Fibroblast of lung (primary cell): ENCODE results near the gene PCMT1. TPM values are rescaled to one million over a fixed set of nuclear protein-coding genes. Genes with fewer than 3 reads are reported as not detected.

Source experiments
- DNase-seq, 2 donors: peaks; one replicate each; pipeline versions ENCODE4 v3.0.0 to v3.0.0-alpha.2; 2010; ENCODE audit warnings: low read depth in 2 of 2
- H2AFZ ChIP-seq: 2 replicates; pipeline ENCODE4 v1.5.1; 2012; ENCODE audit warnings: low read length, control low read depth, inconsistent platforms
- H3K27ac ChIP-seq: 2 replicates; pipeline ENCODE4 v1.5.1; 2011; ENCODE audit warnings: low read length, control low read depth; ENCODE audit not compliant: insufficient read depth
- H3K27me3 ChIP-seq: 2 replicates; pipeline ENCODE4 v1.5.1; 2011; ENCODE audit warnings: mild to moderate bottlenecking, low read length; ENCODE audit not compliant: control insufficient read depth, insufficient read depth
- H3K36me3 ChIP-seq: 2 replicates; pipeline ENCODE4 v1.5.1; 2011; ENCODE audit warnings: low read length; ENCODE audit not compliant: control insufficient read depth, insufficient read depth
- H3K4me1 ChIP-seq: 2 replicates; pipeline ENCODE4 v1.5.1; 2011; ENCODE audit warnings: low read length; ENCODE audit not compliant: control insufficient read depth, insufficient read depth; ENCODE audit errors: extremely low read depth
- H3K4me2 ChIP-seq: 2 replicates; pipeline ENCODE4 v1.5.1; 2011; ENCODE audit warnings: low read length, control low read depth; ENCODE audit not compliant: insufficient read depth; ENCODE audit errors: extremely low read depth
- H3K4me3 ChIP-seq, 4 experiments: fragments of 200-600 bp in 1 of 4; sonication (generic) in 1 of 4; replicated peaks in 1 of 4; 2 replicates each; pipeline ENCODE4 v1.5.1; 2011 to 2016; ENCODE audit warnings: low read length in 4 of 4, low read depth in 3 of 4, mild to moderate bottlenecking in 3 of 4, control low read depth in 2 of 4, inconsistent platforms in 1 of 4, mixed read lengths in 1 of 4; ENCODE audit not compliant: insufficient read depth in 1 of 4; ENCODE audit errors: control extremely low read depth in 1 of 4
- H3K79me2 ChIP-seq: 2 replicates; pipeline ENCODE4 v1.5.1; 2012; ENCODE audit warnings: mild to moderate bottlenecking, low read length, inconsistent platforms; ENCODE audit not compliant: control insufficient read depth, insufficient read depth
- H3K9ac ChIP-seq: 2 replicates; pipeline ENCODE4 v1.5.1; 2011; ENCODE audit warnings: mild to moderate bottlenecking, low read length, control low read depth; ENCODE audit not compliant: insufficient read depth
- H3K9me3 ChIP-seq: 2 replicates; pipeline ENCODE4 v1.5.1; 2012; ENCODE audit warnings: low read depth, low read length; ENCODE audit not compliant: control insufficient read depth, insufficient read depth
- H4K20me1 ChIP-seq: 2 replicates; pipeline ENCODE4 v1.5.1; 2011; ENCODE audit warnings: low read length; ENCODE audit not compliant: control insufficient read depth, insufficient read depth; ENCODE audit errors: extremely low read depth
- EZH2 ChIP-seq: IDR thresholded peaks from 2 replicates; pipeline ENCODE4 v1.5.1; 2012; ENCODE audit warnings: low read length, control low read depth, mild to moderate bottlenecking; ENCODE audit errors: missing control alignments
- polyA plus RNA-seq, 2 donors: library from polyadenylated mRNA; depleted of rRNA in 1 of 2; stranded (reverse) in 1 of 2; unstranded in 1 of 2; fragments of >200 nt; gene quantifications; 2 replicates each; pipeline ENCODE4 v1.2.1, GENCODE V29; 2011 to 2012; ENCODE audit warnings: missing spikeins in 1 of 2
- total RNA-seq: library from RNA; depleted of rRNA; stranded (reverse); fragments of >200 nt; gene quantifications from 2 replicates; pipeline ENCODE4 v1.2.1, GENCODE V29; 2014
- TF ChIP-seq, protein P1 (sequence below), 2 donors: IDR thresholded peaks in 1 of 2; conservative IDR thresholded peaks in 1 of 2; 1 replicate in 1 of 2; 2 replicates in 1 of 2; pipeline ENCODE4 v1.5.1; 2011 to 2012; ENCODE audit warnings: low read length in 2 of 2, control low read depth in 1 of 2, inconsistent platforms in 1 of 2, low read depth in 1 of 2, mild to moderate bottlenecking in 1 of 2

The PCMT1 gene
- total and polyA plus RNA-seq, 2 donors (not counting 1 experiment from before 2014, with no cell fraction given) = 81.3 to 172 TPM

DNA sequence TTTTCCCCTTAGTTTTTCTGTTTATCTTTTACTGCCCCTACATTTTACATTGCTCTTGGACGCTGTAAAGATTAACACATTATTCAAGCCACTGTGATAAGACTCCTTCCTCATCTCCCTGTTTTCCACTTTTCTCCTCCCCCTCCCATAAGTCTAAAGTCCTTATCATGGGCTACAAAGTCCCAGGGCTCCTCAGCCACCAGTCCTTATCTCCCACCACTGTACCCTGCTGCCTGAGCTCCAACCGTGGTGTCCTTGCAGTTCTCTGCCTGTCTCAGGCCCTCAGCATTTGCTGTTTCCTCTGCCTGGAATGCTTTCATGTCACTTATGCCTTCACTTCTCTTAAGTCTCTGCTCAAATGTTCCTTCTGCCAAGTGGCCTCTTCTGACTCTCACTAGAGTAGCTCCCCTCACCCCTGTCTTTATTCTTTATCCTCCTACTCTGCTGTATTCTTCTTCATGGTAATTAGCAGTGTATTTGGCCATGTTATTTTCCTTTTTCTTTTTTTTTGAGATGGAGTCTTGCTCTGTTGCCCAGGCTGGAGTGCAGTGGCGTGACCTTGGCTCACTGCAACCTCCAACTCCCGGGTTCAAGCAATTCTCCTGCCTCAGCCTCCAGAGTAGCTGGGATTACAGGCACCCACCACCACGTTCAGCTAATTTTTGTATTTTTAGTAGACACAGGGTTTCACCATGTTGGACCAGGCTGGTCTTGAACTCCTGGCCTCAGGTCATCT lies 20.9 kb upstream of the PCMT1 start:
- no peak for DNase-seq
- no peaks in the 10 kb centered on the region for H3K9me3 ChIP-seq
- H4K20me1 ChIP-seq = no peaks in the 10 kb centered on the region
- H3K36me3 ChIP-seq = peaks cover 10% of the 10 kb centered on the region
- H3K27me3 ChIP-seq = no peaks in the 10 kb centered on the region
- no peaks in the 10 kb centered on the region for H3K4me1 ChIP-seq
- no peak overlapping the region for H3K9ac ChIP-seq
- H3K27ac ChIP-seq = no peak overlapping the region
- no peak overlapping the region for H3K4me2 ChIP-seq
- TF ChIP-seq EZH2 = no peak
- TF ChIP-seq, protein P1, sequence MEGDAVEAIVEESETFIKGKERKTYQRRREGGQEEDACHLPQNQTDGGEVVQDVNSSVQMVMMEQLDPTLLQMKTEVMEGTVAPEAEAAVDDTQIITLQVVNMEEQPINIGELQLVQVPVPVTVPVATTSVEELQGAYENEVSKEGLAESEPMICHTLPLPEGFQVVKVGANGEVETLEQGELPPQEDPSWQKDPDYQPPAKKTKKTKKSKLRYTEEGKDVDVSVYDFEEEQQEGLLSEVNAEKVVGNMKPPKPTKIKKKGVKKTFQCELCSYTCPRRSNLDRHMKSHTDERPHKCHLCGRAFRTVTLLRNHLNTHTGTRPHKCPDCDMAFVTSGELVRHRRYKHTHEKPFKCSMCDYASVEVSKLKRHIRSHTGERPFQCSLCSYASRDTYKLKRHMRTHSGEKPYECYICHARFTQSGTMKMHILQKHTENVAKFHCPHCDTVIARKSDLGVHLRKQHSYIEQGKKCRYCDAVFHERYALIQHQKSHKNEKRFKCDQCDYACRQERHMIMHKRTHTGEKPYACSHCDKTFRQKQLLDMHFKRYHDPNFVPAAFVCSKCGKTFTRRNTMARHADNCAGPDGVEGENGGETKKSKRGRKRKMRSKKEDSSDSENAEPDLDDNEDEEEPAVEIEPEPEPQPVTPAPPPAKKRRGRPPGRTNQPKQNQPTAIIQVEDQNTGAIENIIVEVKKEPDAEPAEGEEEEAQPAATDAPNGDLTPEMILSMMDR (conservative IDR thresholded peaks at IDR 0.05 in 1 of 2, IDR thresholded peaks at IDR 0.05 in 1 of 2; ENCODE audit: low read depth in 1 of 2, low read length in 2 of 2) = no peak
- H3K4me3 ChIP-seq = no peak overlapping the region
- no peak overlapping the region for H2AFZ ChIP-seq
- H3K79me2 ChIP-seq = no peaks in the 10 kb centered on the region

- H2AFZ ChIP-seq = no peak overlapping the region
- no peaks in the 10 kb centered on the region for H4K20me1 ChIP-seq
- H3K4me1 ChIP-seq = no peaks in the 10 kb centered on the region
- no peaks in the 10 kb centered on the region for H3K9me3 ChIP-seq
- no peak overlapping the region for H3K27ac ChIP-seq
- no peaks in the 10 kb centered on the region for H3K79me2 ChIP-seq
- H3K9ac ChIP-seq = no peak overlapping the region
- H3K36me3 ChIP-seq = peaks cover 10% of the 10 kb centered on the region
- DNase-seq = no peak
- TF ChIP-seq EZH2 = no peak
- TF ChIP-seq, protein P1 (conservative IDR thresholded peaks at IDR 0.05 in 1 of 2, IDR thresholded peaks at IDR 0.05 in 1 of 2; ENCODE audit: low read depth in 1 of 2, low read length in 2 of 2) = no peak
- no peak overlapping the region for H3K4me2 ChIP-seq
- no peaks in the 10 kb centered on the region for H3K27me3 ChIP-seq
- no peak overlapping the region for H3K4me3 ChIP-seq
Measured at GRCh38 chr6:149729824-149730223, 19.7 kb upstream of the PCMT1 start.

DNA sequence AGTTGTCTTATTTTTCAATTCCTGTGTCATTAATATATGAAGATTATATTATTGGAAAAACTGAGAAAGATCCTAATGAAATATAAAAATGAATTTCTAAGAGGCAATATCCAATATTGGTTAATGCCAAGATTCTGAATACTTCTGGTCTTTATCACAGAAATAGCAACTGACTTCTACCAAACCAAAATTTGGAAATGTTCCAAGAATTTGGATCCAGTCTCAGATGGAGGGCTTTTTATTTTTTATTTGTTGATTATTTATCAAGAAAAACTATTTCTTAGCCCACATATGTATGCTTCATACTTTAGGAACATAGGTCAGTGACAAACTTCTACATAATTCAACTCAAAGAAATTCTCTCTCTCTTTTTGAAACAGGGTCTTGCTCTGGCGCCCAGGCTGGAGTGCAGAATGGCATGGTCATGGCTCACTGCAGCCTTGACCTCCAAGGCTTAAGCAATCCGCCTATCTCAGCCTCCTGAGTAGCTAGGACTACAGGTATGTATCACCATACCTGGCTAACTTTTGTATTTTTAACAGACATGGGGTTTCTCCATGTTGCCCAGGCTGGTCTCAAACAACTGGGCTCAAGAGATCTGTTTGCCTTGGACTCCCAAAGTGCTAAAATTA lies 16.3 kb upstream of the PCMT1 start:
- no peak overlapping the region for H3K4me2 ChIP-seq
- peaks cover 8% of the 10 kb centered on the region for H3K36me3 ChIP-seq
- H3K4me3 ChIP-seq = no peak overlapping the region
- H3K4me1 ChIP-seq = no peaks in the 10 kb centered on the region
- no peaks in the 10 kb centered on the region for H3K27me3 ChIP-seq
- H3K27ac ChIP-seq = no peak overlapping the region
- no peaks in the 10 kb centered on the region for H3K79me2 ChIP-seq
- TF ChIP-seq, protein P1 (conservative IDR thresholded peaks at IDR 0.05 in 1 of 2, IDR thresholded peaks at IDR 0.05 in 1 of 2; ENCODE audit: low read depth in 1 of 2, low read length in 2 of 2) = no peak
- no peak for TF ChIP-seq EZH2
- no peak overlapping the region for H3K9ac ChIP-seq
- DNase-seq = no peak
- H3K9me3 ChIP-seq = no peaks in the 10 kb centered on the region
- H2AFZ ChIP-seq = no peak overlapping the region
- no peaks in the 10 kb centered on the region for H4K20me1 ChIP-seq
